Right lung (tissue), 5 donors: ENCODE measurements around the gene KIRREL3. TPM values are rescaled to one million over a fixed set of nuclear protein-coding genes. Genes with fewer than 3 reads are reported as not detected.

Experiments
- DNase-seq, 2 donors: peaks; one replicate each; pipeline ENCODE4 v3.0.0-alpha.2; 2013
- polyA plus RNA-seq, 5 donors: library from polyadenylated mRNA; unstranded; fragments of 120-200 nt; gene quantifications; one replicate each; pipeline versions ENCODE4 v1.2.1 to v1.2.3, GENCODE V29; 2013; ENCODE audit warnings: inconsistent platforms in 1 of 5, low replicate concordance in 1 of 5; ENCODE audit not compliant: insufficient read length in 5 of 5, insufficient read depth in 1 of 5

The KIRREL3 gene
- polyA plus RNA-seq, 5 donors = 1.1 to 3.0 (median 2.1) TPM

- DNase-seq = no peak
Measured at GRCh38 chr11:126997196-126997595, 3.4 kb downstream of the KIRREL3 start.

- no peak for DNase-seq
Measured at GRCh38 chr11:126996036-126996804, 4.3 kb downstream of the KIRREL3 start.

- no peak for DNase-seq
Measured at GRCh38 chr11:126993599-126993998, 7.0 kb downstream of the KIRREL3 start.

- DNase-seq = no peak
Measured at GRCh38 chr11:126992804-126993111, 7.8 kb downstream of the KIRREL3 start.

GRCh38 chr11:126992065-126992803, 8.3 kb downstream of the KIRREL3 start:
- no peak for DNase-seq

GRCh38 chr11:126991596-126991995, 9.0 kb downstream of the KIRREL3 start:
- DNase-seq = no peak

GRCh38 chr11:126990716-126991480, 9.7 kb downstream of the KIRREL3 start:
- no peak for DNase-seq

- DNase-seq = peak; percentile 38 to 40
Measured at GRCh38 chr11:126989942-126990715, 10.4 kb downstream of the KIRREL3 start.

- DNase-seq = no peak
Measured at GRCh38 chr11:126988655-126989054, 11.9 kb downstream of the KIRREL3 start.

- no peak for DNase-seq
Measured at GRCh38 chr11:126981635-126982034, 18.9 kb downstream of the KIRREL3 start.

- DNase-seq = no peak
Measured at GRCh38 chr11:126978911-126979310, 21.7 kb downstream of the KIRREL3 start.

GRCh38 chr11:126978165-126978564, 22.4 kb downstream of the KIRREL3 start:
- no peak for DNase-seq

- DNase-seq = no peak
Measured at GRCh38 chr11:126973051-126973450, 27.5 kb downstream of the KIRREL3 start.

- no peak for DNase-seq
Measured at GRCh38 chr11:126971305-126971704, 29.3 kb downstream of the KIRREL3 start.

GRCh38 chr11:126969865-126970479, 30.6 kb downstream of the KIRREL3 start:
- peak in 1 of 2 donors; percentile 6 for DNase-seq

GRCh38 chr11:126968915-126969314, 31.7 kb downstream of the KIRREL3 start:
- no peak for DNase-seq

- no peak for DNase-seq
Measured at GRCh38 chr11:126965331-126965730, 35.2 kb downstream of the KIRREL3 start.

- DNase-seq = peak; percentile 42 to 47
Measured at GRCh38 chr11:126963603-126964363, 36.8 kb downstream of the KIRREL3 start.

GRCh38 chr11:126963115-126963514, 37.5 kb downstream of the KIRREL3 start:
- no peak for DNase-seq

- DNase-seq = no peak
Measured at GRCh38 chr11:126959700-126960099, 40.9 kb downstream of the KIRREL3 start.

GRCh38 chr11:126956635-126957034, 43.9 kb downstream of the KIRREL3 start:
- no peak for DNase-seq
